GM23248 (cell line): ENCODE measurements around the gene FBXW7. TPM values are rescaled to one million over a fixed set of nuclear protein-coding genes. Genes with fewer than 3 reads are reported as not detected.

Experiments
- DNase-seq: peaks from one replicate; pipeline ENCODE4 v3.0.0-alpha.2; 2015
- H2AFZ ChIP-seq: fragments of 200-600 bp; sonication (generic); 2 replicates; pipeline ENCODE4 v1.6.1; 2016; ENCODE audit warnings: antibody characterized with exemption
- H3F3A ChIP-seq: fragments of 200-600 bp; sonication (generic); 2 replicates; pipeline ENCODE4 v1.6.1; 2016; ENCODE audit warnings: mild to moderate bottlenecking, antibody characterized with exemption, mixed run types; ENCODE audit not compliant: insufficient read depth
- H3K27ac ChIP-seq: fragments of 200-600 bp; sonication (generic); 2 replicates; pipeline ENCODE4 v1.5.1; 2016; ENCODE audit warnings: mild to moderate bottlenecking
- H3K27me3 ChIP-seq: fragments of 200-600 bp; sonication (generic); replicated peaks from 2 replicates; pipeline ENCODE4 v1.6.1; 2016; ENCODE audit warnings: mild to moderate bottlenecking; ENCODE audit not compliant: insufficient read depth
- H3K36me3 ChIP-seq: fragments of 200-600 bp; sonication (generic); 2 replicates; pipeline ENCODE4 v1.6.1; 2016; ENCODE audit warnings: low read depth, mild to moderate bottlenecking
- H3K4me1 ChIP-seq: fragments of 200-600 bp; sonication (generic); 2 replicates; pipeline ENCODE4 v1.6.1; 2016; ENCODE audit warnings: mild to moderate bottlenecking; ENCODE audit not compliant: insufficient read depth
- H3K4me2 ChIP-seq: fragments of 200-600 bp; sonication (generic); one replicate; pipeline ENCODE4 v1.6.1; 2016; ENCODE audit warnings: mild to moderate bottlenecking; ENCODE audit not compliant: unreplicated experiment
- H3K4me3 ChIP-seq: fragments of 200-600 bp; sonication (generic); 2 replicates; pipeline ENCODE4 v1.5.1; 2016; ENCODE audit warnings: mild to moderate bottlenecking
- H3K79me2 ChIP-seq: fragments of 200-600 bp; sonication (generic); 2 replicates; pipeline ENCODE4 v1.6.1; 2016; ENCODE audit warnings: mild to moderate bottlenecking; ENCODE audit not compliant: insufficient read depth
- H3K9ac ChIP-seq: fragments of 200-600 bp; sonication (generic); 2 replicates; pipeline ENCODE4 v1.6.1; 2016; ENCODE audit warnings: mild to moderate bottlenecking
- H3K9me2 ChIP-seq: fragments of 200-600 bp; sonication (generic); 2 replicates; pipeline ENCODE4 v1.6.1; 2016; ENCODE audit warnings: mixed run types, mild to moderate bottlenecking, moderate library complexity; ENCODE audit not compliant: insufficient read depth
- H3K9me3 ChIP-seq: fragments of 200-600 bp; sonication (generic); one replicate; pipeline ENCODE4 v1.6.1; 2017; ENCODE audit warnings: low read depth
- H4K20me1 ChIP-seq: fragments of 200-600 bp; sonication (generic); 2 replicates; pipeline ENCODE4 v1.6.0; 2016; ENCODE audit not compliant: insufficient read depth
- EZH2 ChIP-seq: fragments of 200-600 bp; sonication (generic); IDR thresholded peaks from 2 replicates; pipeline ENCODE4 v1.6.1; 2018; ENCODE audit warnings: antibody characterized with exemption, mild to moderate bottlenecking; ENCODE audit not compliant: insufficient read depth, poor library complexity, severe bottlenecking
- EZH2phosphoT487 ChIP-seq: fragments of 200-600 bp; sonication (generic); IDR thresholded peaks from 2 replicates; pipeline ENCODE4 v1.6.1; 2018; ENCODE audit warnings: antibody characterized with exemption, moderate library complexity, mild to moderate bottlenecking, low read depth; ENCODE audit not compliant: insufficient read depth
- WGBS, 2 experiments: methylation state at CpG; one replicate each; pipeline ENCODE4 v1.1.6; 2015 to 2017; ENCODE audit warnings: low lambda C conversion rate in 2 of 2, low coverage in 1 of 2; ENCODE audit errors: missing lambda C conversion rate in 2 of 2; 5-methylcytosine and 5-hydroxymethylcytosine counted together
- in situ Hi-C: fragments of 300-500 bp; cut with MboI; formaldehyde crosslinking; loops from 2 replicates; pipeline ENCODE4 v1.15.0; 2020
- polyA plus RNA-seq: library from polyadenylated mRNA; unstranded; fragments of >200 nt; fragmentation: Nextera tagmentation; extraction: Ambion mirVana; gene quantifications from 2 replicates; pipeline ENCODE4 v1.2.1, GENCODE V29; 2016
- total RNA-seq: library from RNA; depleted of rRNA; stranded (reverse); fragments of >200 nt; shearing (Covaris generic); gene quantifications from 2 replicates; pipeline ENCODE4 v1.2.3, GENCODE V29; 2014

Gene FBXW7
- total and polyA plus RNA-seq, 2 experiments from 2014 or later, result 8.8 to 29.0 TPM

DNA sequence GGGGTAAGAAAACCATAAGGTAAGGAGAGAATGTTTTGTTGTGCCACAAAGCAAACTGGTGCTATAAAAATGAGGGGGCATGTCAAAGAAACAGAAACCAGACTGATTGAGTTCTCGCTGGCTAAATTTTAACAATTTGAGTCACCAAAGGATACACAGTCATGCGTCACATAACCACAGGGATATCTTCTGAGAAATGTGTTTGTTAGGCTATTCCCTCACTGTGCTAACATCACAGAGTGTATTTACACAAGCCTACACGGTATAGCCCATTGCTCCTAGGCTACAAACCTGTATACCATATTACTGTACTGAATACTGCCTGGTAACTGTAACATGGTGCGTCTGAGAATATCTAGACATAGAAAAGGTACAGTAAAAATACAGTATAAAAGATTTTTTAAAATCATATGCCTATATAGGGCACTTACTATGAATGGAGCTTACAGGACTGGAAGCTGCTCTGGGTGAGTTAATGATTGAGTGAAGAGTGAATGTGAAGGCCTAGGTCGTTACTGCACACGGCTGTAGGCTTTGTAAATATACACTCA lies 50.1 kb downstream of the FBXW7 start:
- H3K79me2 ChIP-seq, result peaks cover 100% of the 10 kb centered on the region
- peak overlapping the region; percentile 19; the same call in 1 of the 2 replicates for H3K9ac ChIP-seq
- no peaks in the 10 kb centered on the region for H3K9me2 ChIP-seq
- H2AFZ ChIP-seq, result no peak overlapping the region
- no peaks in the 10 kb centered on the region for H3K36me3 ChIP-seq
- no peak for TF ChIP-seq EZH2
- no peak for TF ChIP-seq EZH2phosphoT487
- H3F3A ChIP-seq, result no peaks in the 10 kb centered on the region; the same call in 1 of the 2 replicates
- peak overlapping the region; percentile 29 for H3K4me2 ChIP-seq
- no peaks in the 10 kb centered on the region for H3K9me3 ChIP-seq
- peak; percentile 71 for DNase-seq
- H4K20me1 ChIP-seq, result 0 out of 2 replicates have a peak, but pooled peaks cover 8% of the 10 kb centered on the region
- peak overlapping the region; percentile 36 for H3K27ac ChIP-seq
- peak overlapping the region; percentile 26 for H3K4me3 ChIP-seq
- no peaks in the 10 kb centered on the region; the same call in 1 of the 2 replicates for H3K4me1 ChIP-seq
- 67 to 79% methylated on average over 6 of the region's 6 CpGs for WGBS, 2 experiments
- in situ Hi-C loops, result no loop called here
- H3K27me3 ChIP-seq, result no peaks in the 10 kb centered on the region

DNA sequence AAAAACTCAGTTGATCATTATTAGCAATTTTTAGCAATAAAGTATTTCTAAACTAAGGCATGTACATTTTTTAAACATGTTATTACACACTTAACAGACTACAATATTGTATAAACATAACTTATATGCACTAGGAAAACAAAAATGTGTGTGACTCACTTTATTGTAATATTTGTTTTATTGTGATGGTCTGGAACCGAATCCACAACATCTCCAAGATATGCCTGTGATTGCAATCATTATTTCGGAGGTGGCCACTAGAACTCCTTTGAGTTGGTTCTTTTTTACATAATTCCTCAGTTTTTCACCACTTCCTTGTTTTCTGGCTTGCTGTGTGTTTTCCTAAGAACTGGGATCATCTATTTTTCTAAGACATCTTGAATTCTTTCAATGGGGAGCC lies 53.7 kb downstream of the FBXW7 start:
- in situ Hi-C loops, result no loop called here
- no peaks in the 10 kb centered on the region; the same call in 1 of the 2 replicates for H3K4me1 ChIP-seq
- WGBS, 2 experiments, result 95 to 97% methylated on average over 2 of the region's 2 CpGs

DNA sequence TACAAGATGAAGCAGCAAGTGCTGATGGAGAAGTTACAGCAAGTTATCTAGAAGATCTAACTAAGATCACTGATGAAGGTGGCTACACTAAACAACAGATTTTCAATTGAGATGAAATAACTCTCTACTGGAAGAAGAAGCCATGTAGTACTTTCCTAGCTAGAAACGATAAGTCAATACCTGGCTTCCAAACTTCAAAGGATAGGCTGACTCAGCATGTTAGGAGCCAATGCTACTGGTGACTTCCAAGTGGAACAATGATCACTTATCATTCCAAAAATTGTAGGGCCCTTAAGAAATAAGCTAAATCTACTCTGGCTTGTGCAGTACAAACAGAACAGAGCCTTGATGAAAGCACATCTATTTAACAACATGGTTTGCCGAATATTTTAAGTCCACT lies 55.0 kb downstream of the FBXW7 start:
- Histone ChIP-seq H2AFZ (no peak overlapping the region), H3K9me3 (no peaks in the 10 kb centered on the region), H3K27me3 (no peaks in the 10 kb centered on the region), H3K27ac (no peak overlapping the region), H3K79me2 (peaks cover 92% of the 10 kb centered on the region), H3K9me2 (no peaks in the 10 kb centered on the region), H3K4me3 (no peak overlapping the region), H3F3A (peaks cover 4% of the 10 kb centered on the region; the same call in 1 of the 2 replicates), H4K20me1 (no peaks in the 10 kb centered on the region), H3K9ac (no peak overlapping the region), H3K36me3 (no peaks in the 10 kb centered on the region), H3K4me2 (no peak overlapping the region), H3K4me1 (no peaks in the 10 kb centered on the region; the same call in 1 of the 2 replicates)
- in situ Hi-C loops, result no loop called here
- TF ChIP-seq EZH2phosphoT487 (no peak), EZH2 (no peak)
- no peak for DNase-seq
- 96 to 98% methylated on average over 2 of the region's 2 CpGs for WGBS, 2 experiments

More for the DNA sequence above, 53.7 kb downstream of the FBXW7 start:
- no peaks in the 10 kb centered on the region for H3K9me3 ChIP-seq
- H3K4me3 ChIP-seq, result no peak overlapping the region
- H3F3A ChIP-seq, result peaks cover 4% of the 10 kb centered on the region; the same call in 1 of the 2 replicates
- H4K20me1 ChIP-seq, result no peaks in the 10 kb centered on the region
- no peak for DNase-seq
- no peaks in the 10 kb centered on the region for H3K36me3 ChIP-seq
- no peaks in the 10 kb centered on the region for H3K9me2 ChIP-seq
- no peak for TF ChIP-seq EZH2phosphoT487
- no peak for TF ChIP-seq EZH2
- no peak overlapping the region for H2AFZ ChIP-seq
- no peak overlapping the region for H3K4me2 ChIP-seq
- H3K9ac ChIP-seq, result no peak overlapping the region
- H3K27ac ChIP-seq, result no peak overlapping the region
- no peaks in the 10 kb centered on the region for H3K27me3 ChIP-seq
- peaks cover 92% of the 10 kb centered on the region for H3K79me2 ChIP-seq

DNA sequence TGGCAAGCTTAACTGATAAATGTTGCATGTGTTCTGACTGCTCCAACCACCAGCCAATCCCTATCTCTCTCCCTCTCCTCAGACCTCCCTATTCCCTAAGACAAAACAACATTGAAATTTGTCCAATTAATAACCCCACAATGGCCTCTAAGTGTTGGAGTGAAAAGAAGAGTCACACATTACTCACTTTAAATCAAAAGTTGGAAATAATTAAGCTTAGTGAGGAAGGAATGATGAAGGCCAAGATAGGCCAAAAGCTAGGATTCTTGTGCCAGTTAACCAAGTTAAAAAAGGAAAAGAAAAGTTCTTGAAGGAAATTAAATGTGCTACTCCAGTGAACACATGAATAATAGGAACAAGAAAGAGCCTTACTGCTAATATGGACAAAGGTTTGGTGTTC lies 55.6 kb downstream of the FBXW7 start:
- no peak overlapping the region for H3K9ac ChIP-seq
- no peaks in the 10 kb centered on the region for H3K9me2 ChIP-seq
- no peaks in the 10 kb centered on the region; the same call in 1 of the 2 replicates for H3K4me1 ChIP-seq
- peaks cover 4% of the 10 kb centered on the region; the same call in 1 of the 2 replicates for H3F3A ChIP-seq
- H4K20me1 ChIP-seq, result no peaks in the 10 kb centered on the region
- no peak overlapping the region for H3K4me3 ChIP-seq
- TF ChIP-seq EZH2 (no peak), EZH2phosphoT487 (no peak)
- no peak for DNase-seq
- H3K4me2 ChIP-seq, result no peak overlapping the region
- H2AFZ ChIP-seq, result no peak overlapping the region
- H3K36me3 ChIP-seq, result no peaks in the 10 kb centered on the region
- in situ Hi-C loops, result no loop called here
- no peaks in the 10 kb centered on the region for H3K27me3 ChIP-seq
- no peaks in the 10 kb centered on the region for H3K9me3 ChIP-seq
- H3K27ac ChIP-seq, result no peak overlapping the region
- peaks cover 92% of the 10 kb centered on the region for H3K79me2 ChIP-seq
